ENCODE results near the gene RNF213.
"Not testable (repeated sequence)": the region's sequence is repeated elsewhere in the genome, so short reads cannot be mapped to it uniquely, and the experiment has no call there.

RNF213 gene

GRCh38 chr17:80274331-80274730, 13.7 kb downstream of the RNF213 start:
- no peak for DNase-seq

- no peak for DNase-seq
These were observed 14.3 kb downstream of the RNF213 start for GRCh38 chr17:80274871-80275449.

GRCh38 chr17:80275857-80276256, 15.2 kb downstream of the RNF213 start:
- DNase-seq, result not testable (repeated sequence)

GRCh38 chr17:80277751-80278671, 17.4 kb downstream of the RNF213 start:
- no peak for DNase-seq

GRCh38 chr17:80279895-80280294, 19.2 kb downstream of the RNF213 start:
- no peak for DNase-seq

- no peak for DNase-seq
These were observed 20.9 kb downstream of the RNF213 start for GRCh38 chr17:80281516-80281915.

GRCh38 chr17:80283116-80283852, 22.6 kb downstream of the RNF213 start:
- DNase-seq, result no peak

GRCh38 chr17:80284631-80285030, 24.0 kb downstream of the RNF213 start:
- no peak for DNase-seq

- DNase-seq, result no peak
These were observed 24.7 kb downstream of the RNF213 start for GRCh38 chr17:80285237-80285920.

GRCh38 chr17:80286638-80286960, 25.9 kb downstream of the RNF213 start:
- no peak for DNase-seq

GRCh38 chr17:80287038-80287437, 26.4 kb downstream of the RNF213 start:
- no peak for DNase-seq

- DNase-seq, result no peak
These were observed 27.3 kb downstream of the RNF213 start for GRCh38 chr17:80287806-80288567.

- DNase-seq, result no peak
These were observed 29.0 kb downstream of the RNF213 start for GRCh38 chr17:80289616-80290015.

GRCh38 chr17:80290156-80290555, 29.5 kb downstream of the RNF213 start:
- no peak for DNase-seq

GRCh38 chr17:80291260-80291659, 30.6 kb downstream of the RNF213 start:
- no peak for DNase-seq

- no peak for DNase-seq
These were observed 31.2 kb downstream of the RNF213 start for GRCh38 chr17:80291691-80292487.

GRCh38 chr17:80292521-80292971, 31.9 kb downstream of the RNF213 start:
- no peak for DNase-seq

- no peak for DNase-seq
These were observed 33.6 kb downstream of the RNF213 start for GRCh38 chr17:80294210-80294609.

GRCh38 chr17:80294653-80295052, 34.0 kb downstream of the RNF213 start:
- DNase-seq, result no peak

GRCh38 chr17:80295146-80295545, 34.5 kb downstream of the RNF213 start:
- DNase-seq, result no peak

GRCh38 chr17:80295559-80295958, 34.9 kb downstream of the RNF213 start:
- no peak for DNase-seq

All from cerebellar nuclear complex (tissue), 1 donor.